ENCODE data around the gene GRIK5. TPM values are rescaled to one million over a fixed set of nuclear protein-coding genes. Genes with fewer than 3 reads are reported as not detected.
A peak's percentile ranks its signal among the peaks of the same experiment; 100 is the strongest.

The GRIK5 gene
- polyA plus RNA-seq, 1 donor from 2014 or later, result 22.4 TPM

- no peaks in the 10 kb centered on the region for H3K27me3 ChIP-seq (ENCODE audit: insufficient read depth, low read depth, low read length)
- no peak overlapping the region for H3K4me2 ChIP-seq (ENCODE audit: low read length)
- H3F3A ChIP-seq (ENCODE audit: insufficient read depth, low read length, poor library complexity, severe bottlenecking), result no peaks in the 10 kb centered on the region
- H2AFZ ChIP-seq (ENCODE audit: low read depth, low read length), result no peak overlapping the region
- H3K36me3 ChIP-seq (ENCODE audit: insufficient read depth, low read length), result no peaks in the 10 kb centered on the region
- peaks cover 23% of the 10 kb centered on the region for H3K79me2 ChIP-seq (replicated peaks; ENCODE audit: insufficient read depth, low read length)
- H3K27ac ChIP-seq (ENCODE audit: low read length), result no peak overlapping the region
- H4K20me1 ChIP-seq (ENCODE audit: insufficient read depth), result no peaks in the 10 kb centered on the region
- H3K9me3 ChIP-seq (ENCODE audit: low read length), result no peaks in the 10 kb centered on the region
- no peak overlapping the region for H3K9ac ChIP-seq (ENCODE audit: low read length)
- no peak for TF ChIP-seq SMC3 (conservative IDR thresholded peaks at IDR 0.05; ENCODE audit: poor library complexity)
- TF ChIP-seq CTCF (IDR thresholded peaks at IDR 0.05; ENCODE audit: poor library complexity, severe bottlenecking), result no peak
- TF ChIP-seq REST (IDR thresholded peaks at IDR 0.05; ENCODE audit: borderline replicate concordance), result no peak
- no peak for TF ChIP-seq POLR2AphosphoS5 (IDR thresholded peaks at IDR 0.05)
- no peak overlapping the region for H3K4me3 ChIP-seq (ENCODE audit: low read length)
- no peaks in the 10 kb centered on the region for H3K9me2 ChIP-seq (ENCODE audit: insufficient read depth, low read length)
Observed at GRCh38 chr19:42080764-42081375, 10.9 kb upstream of the GRIK5 start.

- Histone ChIP-seq H3K9ac (ENCODE audit: low read length) (no peak overlapping the region), H3K27ac (ENCODE audit: low read length) (no peak overlapping the region), H3K9me2 (ENCODE audit: insufficient read depth, low read length) (no peaks in the 10 kb centered on the region), H3F3A (ENCODE audit: insufficient read depth, low read length, poor library complexity, severe bottlenecking) (no peaks in the 10 kb centered on the region), H4K20me1 (ENCODE audit: insufficient read depth) (no peaks in the 10 kb centered on the region), H3K4me3 (ENCODE audit: low read length) (no peak overlapping the region), H2AFZ (ENCODE audit: low read depth, low read length) (no peak overlapping the region), H3K4me2 (ENCODE audit: low read length) (no peak overlapping the region), H3K36me3 (ENCODE audit: insufficient read depth, low read length) (no peaks in the 10 kb centered on the region), H3K27me3 (ENCODE audit: insufficient read depth, low read depth, low read length) (no peaks in the 10 kb centered on the region), H3K79me2 (replicated peaks; ENCODE audit: insufficient read depth, low read length) (peaks cover 24% of the 10 kb centered on the region), H3K9me3 (ENCODE audit: low read length) (no peaks in the 10 kb centered on the region)
- TF ChIP-seq POLR2AphosphoS5 (IDR thresholded peaks at IDR 0.05), result peak; percentile 1
- no peak for TF ChIP-seq EP300 (conservative IDR thresholded peaks at IDR 0.05; ENCODE audit: poor library complexity, severe bottlenecking)
Observed at GRCh38 chr19:42079886-42080763, 10.1 kb upstream of the GRIK5 start.

- TF ChIP-seq REST (IDR thresholded peaks at IDR 0.05; ENCODE audit: borderline replicate concordance) (no peak), EZH2 (IDR thresholded peaks at IDR 0.05; ENCODE audit: borderline replicate concordance, insufficient read depth, low read length, poor library complexity, severe bottlenecking) (no peak), RAD21 (conservative IDR thresholded peaks at IDR 0.05) (no peak), SMC3 (conservative IDR thresholded peaks at IDR 0.05; ENCODE audit: poor library complexity) (no peak), POLR2AphosphoS5 (IDR thresholded peaks at IDR 0.05) (no peak)
- H4K20me1 ChIP-seq (ENCODE audit: insufficient read depth), result no peaks in the 10 kb centered on the region
- no peaks in the 10 kb centered on the region for H3K27me3 ChIP-seq (ENCODE audit: insufficient read depth, low read depth, low read length)
- H3K79me2 ChIP-seq (replicated peaks; ENCODE audit: insufficient read depth, low read length), result peaks cover 31% of the 10 kb centered on the region
- no peak overlapping the region for H3K4me3 ChIP-seq (ENCODE audit: low read length)
- H2AFZ ChIP-seq (ENCODE audit: low read depth, low read length), result no peak overlapping the region
- H3K9me3 ChIP-seq (ENCODE audit: low read length), result no peaks in the 10 kb centered on the region
- no peak overlapping the region for H3K27ac ChIP-seq (ENCODE audit: low read length)
- no peaks in the 10 kb centered on the region for H3F3A ChIP-seq (ENCODE audit: insufficient read depth, low read length, poor library complexity, severe bottlenecking)
- no peaks in the 10 kb centered on the region for H3K36me3 ChIP-seq (ENCODE audit: insufficient read depth, low read length)
- no peak overlapping the region for H3K9ac ChIP-seq (ENCODE audit: low read length)
- no peak overlapping the region for H3K4me2 ChIP-seq (ENCODE audit: low read length)
- no peaks in the 10 kb centered on the region for H3K9me2 ChIP-seq (ENCODE audit: insufficient read depth, low read length)
Observed at GRCh38 chr19:42079276-42079669, 9.3 kb upstream of the GRIK5 start.
